HepG2 (cell line): ENCODE data around the gene TRIM42. TPM values are rescaled to one million over a fixed set of nuclear protein-coding genes. Genes with fewer than 3 reads are reported as not detected.

ENCODE experiments used
- ATAC-seq: fragments of 200-7000 bp; cut with Tn5 transposase; 3 replicates; pipeline ENCODE4 v1.9.1; 2020; ENCODE audit warnings: mild to moderate bottlenecking, moderate library complexity
- BruUV-seq: library from RNA; stranded (reverse); fragments of 400-500 nt; replicated peaks from 2 replicates; lab custom pipeline; 2021; lab: Mats Ljungman, UMichigan
- CTCF ChIA-PET: fragments of 300-600 bp; formaldehyde crosslinking; extraction: SDS; loops from one replicate; lab custom pipeline; 2021; ENCODE audit warnings: low total read pairs, inconsistent platforms, low intra/inter-chr PET ratio; lab: Yijun Ruan, JAX
- POLR2A ChIA-PET: fragments of 350-600 bp; sonication (Branson Sonifier 250); formaldehyde crosslinking; loops from one replicate; lab custom pipeline; 2020; ENCODE audit warnings: antibody characterized with exemption, inconsistent platforms; lab: Yijun Ruan, JAX
- DNase-seq: peaks from one replicate; pipeline ENCODE4 v3.0.0-alpha.2; 2015; ENCODE audit warnings: low spot score
- FAIRE-seq: peaks from 3 replicates; lab custom pipeline; 2011; peaks lifted over from hg19 to GRCh38; lab: Jason Lieb, UNC
- H2AFZ ChIP-seq: one replicate; pipeline ENCODE4 v1.6.1; 2011; ENCODE audit warnings: low read length, inconsistent platforms
- H3K27ac ChIP-seq: fragments of 300-600 bp; 3 replicates; pipeline ENCODE4 v1.8.0; 2011; ENCODE audit warnings: mixed run types, mild to moderate bottlenecking, mixed read lengths, low read length, inconsistent platforms; ENCODE audit not compliant: insufficient read depth; ENCODE audit errors: extremely low read length
- H3K27me3 ChIP-seq, 2 experiments: fragments of 200-600 bp in 1 of 2; 2 replicates in 1 of 2; 3 replicates in 1 of 2; pipeline versions ENCODE4 v1.6.0 to v1.8.0; 2011; ENCODE audit warnings: low read length in 2 of 2, mild to moderate bottlenecking in 2 of 2, moderate library complexity in 2 of 2, inconsistent platforms in 1 of 2; ENCODE audit not compliant: insufficient read depth in 2 of 2, control insufficient read depth in 1 of 2
- H3K36me3 ChIP-seq, 2 experiments: fragments of 200-600 bp in 1 of 2; replicated peaks in 1 of 2; 2 replicates in 1 of 2; 3 replicates in 1 of 2; pipeline versions ENCODE4 v1.5.1 to v1.8.0; 2011; ENCODE audit warnings: low read length in 2 of 2, inconsistent platforms in 1 of 2; ENCODE audit not compliant: insufficient read depth in 2 of 2, control insufficient read depth in 1 of 2
- H3K4me1 ChIP-seq: 2 replicates; pipeline ENCODE4 v1.5.1; 2012; ENCODE audit warnings: low read length, inconsistent platforms; ENCODE audit not compliant: insufficient read depth
- H3K4me2 ChIP-seq: 2 replicates; pipeline ENCODE4 v1.6.0; 2011; ENCODE audit warnings: low read depth, low read length, inconsistent platforms
- H3K4me3 ChIP-seq, 3 experiments: fragments of 200-600 bp in 1 of 3; sonication (generic), shearing (Covaris generic) in 1 of 3; replicated peaks in 1 of 3; 2 replicates each; pipeline ENCODE4 v1.5.1; 2011 to 2016; ENCODE audit warnings: low read length in 3 of 3, inconsistent platforms in 2 of 3, low read depth in 2 of 3, mild to moderate bottlenecking in 2 of 3, control low read depth in 1 of 3, mixed read lengths in 1 of 3; ENCODE audit not compliant: insufficient read depth in 1 of 3
- H3K79me2 ChIP-seq: one replicate; pipeline ENCODE4 v1.6.1; 2011; ENCODE audit warnings: low read length, inconsistent platforms; ENCODE audit not compliant: insufficient read depth
- H3K9ac ChIP-seq: 2 replicates; pipeline ENCODE4 v1.6.0; 2011; ENCODE audit warnings: mild to moderate bottlenecking, low read depth, low read length, inconsistent platforms; ENCODE audit not compliant: insufficient read depth
- H3K9me3 ChIP-seq: 2 replicates; pipeline ENCODE4 v1.5.1; 2012; ENCODE audit warnings: mild to moderate bottlenecking, low read length
- H4K20me1 ChIP-seq: 2 replicates; pipeline ENCODE4 v1.6.0; 2011; ENCODE audit warnings: inconsistent platforms, mild to moderate bottlenecking, low read length, moderate library complexity; ENCODE audit not compliant: insufficient read depth
- ARID5B ChIP-seq: IDR thresholded peaks from 2 replicates; pipeline ENCODE4 v1.4.0; 2020; ENCODE audit warnings: mild to moderate bottlenecking, missing genetic modification reagents
- BCL6 ChIP-seq: IDR thresholded peaks from 2 replicates; pipeline ENCODE4 v1.6.1; 2016; ENCODE audit warnings: missing genetic modification reagents, missing compliant biosample characterization
- DBP ChIP-seq: sonication (generic); formaldehyde crosslinking; IDR thresholded peaks from 2 replicates; pipeline ENCODE4 v1.4.0; 2020; ENCODE audit warnings: missing genetic modification reagents; ENCODE audit errors: not compliant biosample characterization
- NFE2 ChIP-seq: sonication (generic); formaldehyde crosslinking; IDR thresholded peaks from 2 replicates; pipeline ENCODE4 v1.4.0; 2020; ENCODE audit warnings: missing genetic modification reagents
- PATZ1 ChIP-seq: sonication (generic); formaldehyde crosslinking; IDR thresholded peaks from 2 replicates; pipeline ENCODE4 v1.4.0; 2020; ENCODE audit warnings: missing genetic modification reagents
- POGK ChIP-seq: sonication (generic); formaldehyde crosslinking; conservative IDR thresholded peaks from 2 replicates; pipeline ENCODE4 v1.8.0; 2022; ENCODE audit warnings: mild to moderate bottlenecking, moderate library complexity, missing genetic modification reagents
- SRSF1 ChIP-seq: fragments of 200-400 bp; formaldehyde crosslinking; optimal IDR thresholded peaks from 2 replicates; pipeline ENCODE3; 2017; ENCODE audit warnings: mild to moderate bottlenecking, low read depth, low read length, moderate library complexity
- TBX2 ChIP-seq: sonication (generic); formaldehyde crosslinking; IDR thresholded peaks from 2 replicates; pipeline ENCODE4 v1.5.0; 2020; ENCODE audit warnings: missing genetic modification reagents, mild to moderate bottlenecking, borderline replicate concordance
- YEATS4 ChIP-seq: sonication (generic); formaldehyde crosslinking; IDR thresholded peaks from 2 replicates; pipeline ENCODE4 v1.4.0; 2020; ENCODE audit warnings: missing genetic modification reagents, borderline replicate concordance
- ZBTB25 ChIP-seq: IDR thresholded peaks from 2 replicates; pipeline ENCODE4 v1.6.1; 2018; ENCODE audit warnings: missing genetic modification reagents
- ZNF12 ChIP-seq: sonication (generic); formaldehyde crosslinking; IDR thresholded peaks from 2 replicates; pipeline ENCODE4 v1.5.0; 2020; ENCODE audit warnings: missing genetic modification reagents
- ZNF18 ChIP-seq: sonication (generic); formaldehyde crosslinking; IDR thresholded peaks from 2 replicates; pipeline ENCODE4 v1.8.0; 2022; ENCODE audit warnings: mild to moderate bottlenecking, missing genetic modification reagents; ENCODE audit not compliant: insufficient replicate concordance
- ZNF780A ChIP-seq: sonication (generic); formaldehyde crosslinking; IDR thresholded peaks from 2 replicates; pipeline ENCODE4 v1.8.0; 2022; ENCODE audit warnings: mild to moderate bottlenecking, missing genetic modification reagents, moderate library complexity
- in situ Hi-C: cut with HindIII; loops from 2 replicates; pipeline ENCODE4 v1.10.0; 2017; ENCODE audit warnings: low pct_unique_long_range_greater_than_20kb; ENCODE audit not compliant: extremely low pct_ligation_motif_present
- intact Hi-C: fragments of 100-400 bp; cut with micrococcal nuclease; formaldehyde crosslinking; loops from one replicate; pipeline ENCODE4 v1.10.0; 2022; ENCODE audit not compliant: unreplicated experiment
- polyA plus RNA-seq, 8 experiments: library from polyadenylated mRNA; depleted of rRNA in 3 of 8; stranded (reverse) in 7 of 8; unstranded in 1 of 8; fragments of >200 nt; fragmentation: Illumina TruSeq in 4 of 8; extraction: Trizol in 4 of 8; gene quantifications; 2 replicates each; pipeline versions ENCODE4 v1.2.1 to v1.2.3, GENCODE V29; 2011 to 2016; ENCODE audit warnings: low read depth in 4 of 8, missing spikeins in 1 of 8, mixed read lengths in 1 of 8; ENCODE audit not compliant: insufficient read depth in 1 of 8
- total RNA-seq, 5 experiments: library from RNA; depleted of rRNA; stranded (reverse); fragments of >200 nt; fragmentation: Illumina TruSeq; extraction: Trizol; gene quantifications; 2 replicates each; pipeline ENCODE4 v1.2.3, GENCODE V29; 2016; ENCODE audit warnings: low read depth in 1 of 5

The TRIM42 gene
- total and polyA plus RNA-seq, 2 of the 13 experiments (the other 11 are each of a cell fraction or from before 2014, with no cell fraction given) = not detected

- no TSS peak for BruUV-seq
- no peaks in the 10 kb centered on the region for H3K36me3 ChIP-seq
- no peak overlapping the region for H3K27ac ChIP-seq
- intact Hi-C loops (no loop called here), in situ Hi-C loops (loop anchor here (10.0 kb wide), 1 partner anchor 104 kb away; no protein-coding TSS in a partner anchor)
- no peaks in the 10 kb centered on the region for H3K27me3 ChIP-seq
- H4K20me1 ChIP-seq = no peaks in the 10 kb centered on the region
- no peaks in the 10 kb centered on the region for H3K9me3 ChIP-seq
- H3K4me1 ChIP-seq = peaks cover 4% of the 10 kb centered on the region
- H3K4me3 ChIP-seq = no peak overlapping the region
- no peak overlapping the region for H3K9ac ChIP-seq
- ChIA-PET POLR2A (no interaction called here), CTCF (no interaction called here)
- H3K79me2 ChIP-seq = no peaks in the 10 kb centered on the region
- no peak overlapping the region for H3K4me2 ChIP-seq
- FAIRE-seq = no peak
- ATAC-seq = no peak
- no peak for DNase-seq
- H2AFZ ChIP-seq = no peak overlapping the region
- TF ChIP-seq ZBTB25 (CRISPR knock-in tag) (no peak), YEATS4 (CRISPR knock-in tag) (no peak), ZNF12 (CRISPR knock-in tag) (no peak), SRSF1 (no peak), ZNF780A (CRISPR knock-in tag) (no peak), PATZ1 (CRISPR knock-in tag) (no peak), ARID5B (CRISPR knock-in tag) (no peak), ZNF18 (no peak), DBP (CRISPR knock-in tag) (no peak), POGK (CRISPR knock-in tag) (no peak), BCL6 (CRISPR knock-in tag) (no peak), TBX2 (CRISPR knock-in tag) (no peak), NFE2 (CRISPR knock-in tag) (no peak)
Measured at GRCh38 chr3:140630866-140631265, 47.0 kb upstream of the TRIM42 start.
